Stimulated activated CD8-positive, alpha-beta memory T cell treated with anti-CD3 and anti-CD28 coated beads, Interleukin-15, amount 100 ng/mL, for 24 hours (primary cell): ENCODE results near the gene KRTAP2-2.
"Not testable (repeated sequence)": the region's sequence is repeated elsewhere in the genome, so short reads cannot be mapped to it uniquely, and the experiment has no call there.

Experiments used
- DNase-seq: peaks from one replicate; pipeline ENCODE4 v3.0.0-alpha.2; 2020; ENCODE audit warnings: low read depth

KRTAP2-2 gene

DNA sequence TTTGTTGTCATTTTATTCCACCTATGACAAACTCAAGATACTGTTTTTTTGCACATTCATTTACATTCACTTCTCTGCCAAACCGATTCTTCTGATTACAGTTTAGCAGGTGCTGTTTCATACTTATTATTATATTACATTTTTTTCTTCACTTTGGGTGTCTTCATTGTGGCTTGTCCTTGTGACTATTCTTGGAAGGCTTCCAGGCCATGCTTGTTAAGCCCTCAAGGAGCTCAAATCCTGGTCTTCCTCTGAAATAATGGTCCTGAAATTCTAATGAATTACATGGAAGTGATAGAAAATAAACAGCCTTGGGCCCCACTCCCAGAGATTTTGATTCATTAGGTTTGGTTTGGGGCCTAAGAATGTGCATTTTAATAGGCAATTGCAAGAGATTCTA lies 9.3 kb upstream of the KRTAP2-2 start:
- DNase-seq = no peak

DNA sequence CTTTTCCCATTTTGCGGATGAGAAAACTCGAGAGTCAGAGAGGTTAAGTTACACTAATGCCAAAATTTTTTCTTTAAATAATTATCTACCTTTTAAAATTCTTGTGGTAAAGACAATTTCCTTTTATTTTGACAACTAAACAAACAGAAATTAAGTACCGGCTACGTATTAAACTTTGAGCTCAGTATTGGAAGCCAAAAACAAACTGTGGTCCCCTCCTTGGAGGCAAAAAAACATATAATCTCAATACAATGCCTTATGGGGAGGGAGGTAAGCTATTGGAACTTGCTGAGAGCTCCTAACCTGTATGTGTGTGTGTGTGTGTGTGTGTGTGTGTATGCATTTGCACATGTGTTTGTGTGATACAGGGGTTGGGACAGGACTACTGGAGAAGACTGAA lies 8.4 kb upstream of the KRTAP2-2 start:
- DNase-seq = no peak

DNA sequence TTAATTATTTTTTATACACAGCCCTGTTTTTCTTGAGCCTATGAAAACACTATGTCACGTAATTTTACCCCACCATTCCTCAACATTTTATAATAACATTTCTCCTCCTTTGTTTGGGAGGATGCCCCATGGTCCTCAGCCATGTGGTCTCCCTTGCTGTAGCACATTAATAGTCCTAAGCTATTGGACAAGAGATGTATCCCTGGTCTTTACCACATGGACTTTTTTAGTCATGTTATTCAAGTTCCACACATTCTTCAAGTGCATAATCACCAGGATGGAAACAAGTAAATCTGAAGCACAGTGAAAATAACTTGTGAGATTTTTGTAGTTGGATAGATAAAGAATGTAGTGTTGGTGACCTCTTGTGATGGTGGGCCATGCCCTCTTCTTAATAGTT lies 6.9 kb upstream of the KRTAP2-2 start:
- DNase-seq = no peak

DNA sequence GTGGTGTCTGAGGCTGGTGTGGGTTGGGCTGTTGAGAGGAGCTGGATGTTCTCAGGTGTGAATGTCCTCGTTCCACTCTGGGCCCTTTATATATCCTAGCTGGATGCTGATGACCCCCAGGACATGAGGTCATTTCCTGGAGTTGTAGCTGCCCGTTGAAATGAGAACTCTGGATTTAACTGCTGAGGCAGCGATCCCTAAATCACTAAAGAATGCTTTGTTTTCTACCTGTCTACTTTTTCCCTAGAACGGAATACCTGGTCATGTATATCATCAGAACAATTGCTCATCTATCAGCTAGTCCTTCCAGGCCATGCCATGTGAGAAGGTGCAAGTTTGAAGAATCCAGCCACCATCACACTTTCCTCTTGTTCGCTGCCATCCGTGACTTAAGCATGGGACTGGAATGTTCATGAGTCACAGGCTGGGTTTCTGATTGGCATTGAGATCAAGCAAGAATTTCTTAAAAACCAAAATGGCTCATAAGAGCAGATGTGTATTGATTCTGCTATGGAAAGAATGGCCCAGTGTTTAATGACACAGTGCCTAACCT lies 5.1 kb upstream of the KRTAP2-2 start, which contains the start of gene KRTAP2-3:
TSS of gene KRTAP2-3 (minus strand) at position 63 of the 553 bp plus-strand sequence. CDS start 64 bp downstream, outside the sequence.
- DNase-seq = no peak

GRCh38 chr17:41059276-41060051 lies 4.4 kb upstream of the KRTAP2-2 start:
- not testable (repeated sequence) for DNase-seq

GRCh38 chr17:41058741-41059140 lies 3.7 kb upstream of the KRTAP2-2 start:
- DNase-seq = no peak

DNA sequence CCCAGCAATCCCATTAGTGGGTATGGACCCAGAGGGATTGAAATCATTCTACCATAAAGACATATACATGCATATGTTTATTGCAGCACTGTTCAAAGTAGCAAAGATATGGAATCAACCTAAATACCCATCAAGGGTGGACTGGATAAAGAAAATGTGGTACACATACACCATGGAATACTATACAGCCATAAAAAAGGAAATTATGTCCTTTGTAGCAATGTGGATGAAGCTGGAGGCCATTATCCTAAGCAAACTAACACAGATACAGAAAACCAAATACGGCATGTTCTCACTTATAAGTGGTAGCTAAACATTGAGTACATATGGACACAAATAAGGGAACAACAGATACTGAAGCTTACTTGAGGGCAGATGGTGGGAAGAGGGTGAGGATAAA lies 2.5 kb upstream of the KRTAP2-2 start:
- DNase-seq = no peak

DNA sequence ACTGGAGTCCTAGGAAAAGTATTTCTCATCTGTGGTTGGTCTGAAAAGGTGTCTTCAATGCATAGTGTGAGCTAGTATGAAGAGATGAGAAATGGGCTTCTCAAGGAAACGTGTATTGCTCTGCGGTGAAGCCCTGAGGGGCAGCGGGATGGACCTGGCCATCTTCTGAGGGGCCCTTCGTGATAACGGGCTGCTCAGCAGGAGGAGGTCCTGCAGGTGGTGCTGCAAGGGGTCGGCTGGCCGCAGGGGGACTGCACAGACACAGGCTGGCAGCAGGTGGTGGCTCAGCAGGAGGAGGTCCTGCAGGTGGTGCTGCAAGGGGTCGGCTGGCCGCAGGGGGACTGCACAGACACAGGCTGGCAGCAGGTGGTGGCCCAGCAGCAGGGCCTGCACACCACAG lies 474 bp downstream of the KRTAP2-2 start:
- not testable (repeated sequence) for DNase-seq

- no peak for DNase-seq
Measured at GRCh38 chr17:41054025-41054424, 1.0 kb downstream of the KRTAP2-2 start.

- DNase-seq = no peak
Measured at GRCh38 chr17:41052566-41052965, 2.5 kb downstream of the KRTAP2-2 start.

- DNase-seq = no peak
Measured at GRCh38 chr17:41049110-41049509, 5.9 kb downstream of the KRTAP2-2 start.

DNA sequence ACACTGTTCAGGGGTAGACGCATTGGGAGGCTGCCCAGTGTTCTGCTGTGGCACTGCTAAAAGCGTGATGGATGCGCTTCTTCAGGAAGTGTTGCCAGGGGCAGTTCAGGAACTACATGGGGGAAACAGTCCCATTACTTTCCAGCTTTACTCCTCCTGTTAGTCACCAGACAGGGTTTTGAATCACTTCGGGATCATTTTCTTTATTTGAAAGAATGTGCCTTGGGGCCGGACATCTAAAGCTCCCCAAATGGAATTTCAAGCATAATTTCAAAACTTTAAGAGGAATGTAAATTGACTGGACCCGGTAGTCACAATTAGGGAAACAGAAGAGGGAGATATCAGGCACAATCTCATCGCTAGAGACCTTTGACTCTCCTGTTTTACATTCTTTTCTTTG lies 6.6 kb downstream of the KRTAP2-2 start:
- no peak for DNase-seq

DNA sequence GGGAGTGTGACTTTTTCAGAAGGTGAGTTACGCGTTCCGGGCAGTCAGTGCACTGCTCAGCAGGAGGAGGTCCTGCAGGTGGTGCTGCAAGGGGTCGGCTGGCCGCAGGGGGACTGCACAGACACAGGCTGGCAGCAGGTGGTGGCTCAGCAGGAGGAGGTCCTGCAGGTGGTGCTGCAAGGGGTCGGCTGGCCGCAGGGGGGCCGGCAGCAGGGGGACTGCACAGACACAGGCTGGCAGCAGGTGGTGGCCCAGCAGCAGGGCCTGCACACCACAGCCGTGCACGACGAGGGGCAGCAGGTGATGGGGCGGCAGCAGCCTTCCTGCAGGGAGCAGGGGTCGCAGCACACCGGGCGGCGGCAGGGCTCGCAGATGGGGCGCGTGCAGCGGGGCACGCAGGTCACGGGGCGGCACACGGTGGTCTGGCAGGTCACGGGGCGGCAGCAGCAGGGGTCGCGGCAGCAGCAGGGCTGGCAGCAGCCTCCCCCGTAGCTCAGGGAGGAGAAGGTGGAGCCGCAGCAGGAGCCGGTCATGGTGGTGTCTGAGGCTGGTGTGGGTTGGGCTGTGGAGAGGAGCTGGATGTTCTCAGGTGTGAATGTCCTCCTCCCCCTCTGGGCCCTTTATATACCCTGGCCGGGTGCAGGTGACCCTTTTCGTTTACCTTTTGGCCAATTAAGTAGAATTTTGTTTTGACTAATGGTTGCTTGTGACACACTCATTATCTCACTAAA lies 8.1 kb downstream of the KRTAP2-2 start, which contains the start of gene KRTAP2-1:
TSS of gene KRTAP2-1 (minus strand) at position 582 of the 731 bp plus-strand sequence. CDS start at position 533, 49 bp downstream.
- not testable (repeated sequence) for DNase-seq

DNA sequence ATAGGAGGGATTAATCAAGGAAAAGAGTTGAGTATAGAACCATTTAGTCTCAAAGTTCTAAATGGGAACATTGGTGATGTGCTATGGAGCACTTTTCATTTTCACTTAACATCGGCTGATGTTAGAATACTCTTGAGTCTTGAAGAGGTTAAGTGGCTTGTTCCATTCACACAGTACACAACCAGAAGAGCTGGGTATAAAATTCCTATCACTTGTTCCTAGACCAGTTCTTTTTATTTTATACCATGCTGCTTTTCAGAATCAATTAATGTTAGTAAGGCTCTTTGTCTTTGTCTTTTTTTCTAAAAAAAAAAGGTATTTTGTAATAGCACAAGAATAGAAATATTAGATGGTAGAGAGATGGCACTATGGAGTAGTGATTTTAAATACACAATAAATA lies 12.1 kb downstream of the KRTAP2-2 start:
- DNase-seq = no peak

GRCh38 chr17:41040783-41041571 lies 14.1 kb downstream of the KRTAP2-2 start, which contains the start of gene KRTAP1-1:
Gene KRTAP1-1, minus strand, starts transcription at chr17:41041450. Its CDS starts 53 bp downstream, at chr17:41041397.
- not testable (repeated sequence) for DNase-seq

- DNase-seq = no peak
Measured at GRCh38 chr17:41037853-41038350, 17.1 kb downstream of the KRTAP2-2 start.

GRCh38 chr17:41034346-41034935 lies 20.6 kb downstream of the KRTAP2-2 start, which contains the start of gene KRTAP1-3:
Gene KRTAP1-3, minus strand, starts transcription at chr17:41034874. Its CDS starts 53 bp downstream, at chr17:41034821.
- DNase-seq = not testable (repeated sequence)

DNA sequence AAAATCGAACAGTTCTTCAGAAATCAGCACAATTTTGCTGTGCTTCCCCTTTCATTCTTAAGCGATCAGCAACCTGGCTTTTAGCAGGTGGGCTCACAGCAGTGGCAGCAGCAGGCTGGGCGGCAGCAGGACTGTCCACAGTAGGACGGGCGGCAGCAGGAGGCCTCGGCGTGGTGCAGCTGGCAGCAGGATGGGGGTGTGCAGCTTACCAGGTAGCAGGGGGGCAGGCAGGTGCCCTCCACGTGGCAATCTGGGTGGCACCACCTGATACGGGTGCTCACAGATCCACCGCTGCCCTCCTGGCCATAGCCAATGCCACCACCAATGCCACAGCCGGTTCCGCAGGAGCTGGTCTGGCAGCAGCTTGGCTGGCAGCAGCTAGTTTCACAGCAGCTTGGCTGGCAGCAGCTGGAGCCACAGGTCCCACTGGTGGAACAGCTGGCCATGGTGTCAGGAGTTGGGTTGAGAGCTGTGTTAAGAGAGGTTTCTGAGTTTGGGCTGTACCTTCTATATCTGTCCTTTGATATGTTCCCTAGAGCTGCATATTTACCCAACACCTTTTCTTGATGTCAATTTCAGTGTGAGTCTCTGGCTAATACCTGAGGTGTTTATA lies 25.3 kb downstream of the KRTAP2-2 start, which contains the start of gene KRTAP1-4:
TSS of gene KRTAP1-4 (minus strand) at position 563 of the 613 bp plus-strand sequence. CDS start at position 446, 117 bp downstream.
- no peak for DNase-seq

DNA sequence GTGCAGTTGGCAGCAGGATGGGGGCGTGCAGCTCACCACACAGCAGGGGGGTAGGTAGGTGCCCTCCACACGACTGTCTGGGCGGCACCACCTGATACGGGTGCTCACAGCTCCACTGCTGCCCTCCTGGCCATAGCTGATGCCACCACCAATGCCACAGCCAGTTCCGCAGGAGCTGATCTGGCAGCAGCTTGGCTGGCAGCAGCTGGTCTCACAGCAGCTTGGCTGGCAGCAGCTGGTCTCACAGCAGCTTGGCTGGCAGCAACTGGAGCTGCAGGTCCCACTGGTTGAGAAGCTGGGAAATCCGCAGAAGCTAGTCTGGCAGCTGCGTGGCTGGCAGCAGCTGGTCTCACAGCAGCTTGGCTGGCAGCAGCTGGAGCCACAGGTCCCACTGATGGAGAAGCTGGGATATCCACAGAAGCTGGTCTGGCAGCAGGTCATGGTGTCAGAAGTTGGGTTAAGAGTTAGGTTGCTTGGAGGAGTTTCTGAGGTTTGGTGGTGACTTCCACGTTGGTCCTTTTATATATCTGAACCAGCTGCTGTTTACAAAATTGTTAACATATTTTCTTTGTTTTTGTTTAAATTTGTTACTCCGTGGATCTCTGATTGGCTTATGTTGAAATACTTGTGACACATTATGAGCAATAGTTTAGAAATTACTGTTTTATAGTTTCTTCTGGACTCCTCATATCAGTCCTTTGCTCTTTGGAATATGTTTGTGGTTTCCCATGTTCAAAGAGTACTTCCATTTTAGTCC lies 28.1 kb downstream of the KRTAP2-2 start, which contains the start of gene KRTAP1-5:
TSS of gene KRTAP1-5 (minus strand) at position 494 of the 757 bp plus-strand sequence. CDS start at position 441, 53 bp downstream.
- no peak for DNase-seq

DNA sequence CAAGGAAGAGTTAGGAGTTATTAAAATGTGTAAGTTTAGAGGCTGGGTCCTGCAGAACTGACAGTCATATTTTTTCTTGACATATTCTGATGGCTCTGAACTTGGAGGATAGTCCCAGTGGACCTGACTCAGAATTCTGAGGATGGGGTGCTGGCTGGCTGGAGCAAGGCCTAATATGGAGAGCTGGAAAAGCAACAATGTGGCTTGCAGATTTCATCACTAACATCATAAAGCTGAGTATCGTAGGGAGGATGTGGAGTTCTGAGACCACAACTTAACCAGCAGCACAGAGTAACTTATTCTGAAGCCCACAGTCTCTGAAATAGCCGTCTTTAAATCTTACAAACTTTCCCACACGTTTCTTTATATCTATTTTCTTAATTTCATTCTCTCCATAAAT lies 30.3 kb downstream of the KRTAP2-2 start:
- DNase-seq = no peak
